ENCODE data around the gene SCGB1D4. TPM values are rescaled to one million over a fixed set of nuclear protein-coding genes. Genes with fewer than 3 reads are reported as not detected.

SCGB1D4 gene
- total RNA-seq, 1 donor from 2014 or later = not detected

- no peak for DNase-seq (ENCODE audit: low spot score)
- TF ChIP-seq, protein P1, sequence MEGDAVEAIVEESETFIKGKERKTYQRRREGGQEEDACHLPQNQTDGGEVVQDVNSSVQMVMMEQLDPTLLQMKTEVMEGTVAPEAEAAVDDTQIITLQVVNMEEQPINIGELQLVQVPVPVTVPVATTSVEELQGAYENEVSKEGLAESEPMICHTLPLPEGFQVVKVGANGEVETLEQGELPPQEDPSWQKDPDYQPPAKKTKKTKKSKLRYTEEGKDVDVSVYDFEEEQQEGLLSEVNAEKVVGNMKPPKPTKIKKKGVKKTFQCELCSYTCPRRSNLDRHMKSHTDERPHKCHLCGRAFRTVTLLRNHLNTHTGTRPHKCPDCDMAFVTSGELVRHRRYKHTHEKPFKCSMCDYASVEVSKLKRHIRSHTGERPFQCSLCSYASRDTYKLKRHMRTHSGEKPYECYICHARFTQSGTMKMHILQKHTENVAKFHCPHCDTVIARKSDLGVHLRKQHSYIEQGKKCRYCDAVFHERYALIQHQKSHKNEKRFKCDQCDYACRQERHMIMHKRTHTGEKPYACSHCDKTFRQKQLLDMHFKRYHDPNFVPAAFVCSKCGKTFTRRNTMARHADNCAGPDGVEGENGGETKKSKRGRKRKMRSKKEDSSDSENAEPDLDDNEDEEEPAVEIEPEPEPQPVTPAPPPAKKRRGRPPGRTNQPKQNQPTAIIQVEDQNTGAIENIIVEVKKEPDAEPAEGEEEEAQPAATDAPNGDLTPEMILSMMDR (IDR thresholded peaks at IDR 0.05) = no peak
- no peaks in the 10 kb centered on the region for H3K4me1 Mint-ChIP-seq (ENCODE audit: low read depth)
- H3K27me3 Mint-ChIP-seq (ENCODE audit: low read depth) = peaks cover 56% of the 10 kb centered on the region
- no peak overlapping the region for H3K4me3 Mint-ChIP-seq (ENCODE audit: unreplicated experiment)
- H3K27ac Mint-ChIP-seq (ENCODE audit: unreplicated experiment) = no peak overlapping the region
- no peaks in the 10 kb centered on the region for H3K36me3 Mint-ChIP-seq (ENCODE audit: low read depth)
- no peaks in the 10 kb centered on the region for H3K9me3 Mint-ChIP-seq (ENCODE audit: low read depth)
Measured at GRCh38 chr11:62260261-62260953, 38.5 kb downstream of the SCGB1D4 start.

DNA sequence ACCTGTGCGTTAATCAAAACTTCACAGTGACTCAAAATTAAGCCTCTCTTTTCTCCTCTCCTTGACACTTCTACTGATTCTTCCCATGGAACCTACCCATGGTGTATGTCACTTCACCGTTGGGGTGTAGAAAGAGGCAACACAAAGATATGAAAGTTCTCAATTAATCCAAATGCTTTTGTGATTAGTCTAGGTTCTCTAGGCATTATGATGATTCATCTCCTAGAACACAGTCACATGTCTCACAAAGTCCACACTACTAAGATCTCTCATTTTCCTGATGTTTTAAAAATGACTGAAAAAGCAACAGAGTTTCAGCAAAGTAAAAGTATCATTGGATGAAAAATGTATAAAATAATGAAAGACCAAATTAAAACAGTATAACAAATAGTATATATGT lies 42.6 kb downstream of the SCGB1D4 start:
- Mint-ChIP-seq H3K9me3 (ENCODE audit: low read depth) (peaks cover 22% of the 10 kb centered on the region), H3K4me1 (ENCODE audit: low read depth) (no peaks in the 10 kb centered on the region), H3K4me3 (ENCODE audit: unreplicated experiment) (no peak overlapping the region), H3K36me3 (ENCODE audit: low read depth) (peaks cover 6% of the 10 kb centered on the region), H3K27me3 (ENCODE audit: low read depth) (peaks cover 33% of the 10 kb centered on the region), H3K27ac (ENCODE audit: unreplicated experiment) (no peak overlapping the region)
- TF ChIP-seq, protein P1 (IDR thresholded peaks at IDR 0.05) = no peak
- no peak for DNase-seq (ENCODE audit: low spot score)

GRCh38 chr11:62253999-62254542 lies 44.8 kb downstream of the SCGB1D4 start:
- Mint-ChIP-seq H3K9me3 (ENCODE audit: low read depth) (peaks cover 41% of the 10 kb centered on the region), H3K4me1 (ENCODE audit: low read depth) (no peaks in the 10 kb centered on the region), H3K27me3 (ENCODE audit: low read depth) (peaks cover 29% of the 10 kb centered on the region), H3K4me3 (ENCODE audit: unreplicated experiment) (no peak overlapping the region), H3K27ac (ENCODE audit: unreplicated experiment) (no peak overlapping the region), H3K36me3 (ENCODE audit: low read depth) (peaks cover 6% of the 10 kb centered on the region)
- TF ChIP-seq, protein P1 (IDR thresholded peaks at IDR 0.05) = no peak
- DNase-seq (ENCODE audit: low spot score) = no peak

DNA sequence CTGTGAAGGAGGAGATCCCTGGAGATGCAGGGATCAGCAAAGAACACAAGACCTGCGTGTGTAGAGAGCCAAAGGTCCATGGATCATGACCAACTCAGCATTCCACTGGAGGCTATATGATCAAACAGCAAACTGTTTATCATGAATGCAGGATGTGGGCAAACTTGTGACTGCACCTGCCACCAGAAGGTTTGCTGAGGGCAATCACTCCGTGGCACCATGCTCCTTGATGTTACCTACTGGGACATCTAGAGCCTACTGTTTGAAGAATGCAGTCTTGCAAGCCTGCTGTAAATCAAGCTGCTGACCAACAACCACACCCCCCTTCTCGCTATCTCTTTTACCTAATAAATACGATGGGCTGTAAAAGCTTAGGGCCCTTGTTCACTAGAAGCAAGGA lies 47.2 kb downstream of the SCGB1D4 start:
- peaks cover 41% of the 10 kb centered on the region for H3K9me3 Mint-ChIP-seq (ENCODE audit: low read depth)
- no peaks in the 10 kb centered on the region for H3K4me1 Mint-ChIP-seq (ENCODE audit: low read depth)
- no peak overlapping the region for H3K4me3 Mint-ChIP-seq (ENCODE audit: unreplicated experiment)
- H3K27me3 Mint-ChIP-seq (ENCODE audit: low read depth) = peaks cover 16% of the 10 kb centered on the region
- no peak for DNase-seq (ENCODE audit: low spot score)
- no peak overlapping the region for H3K27ac Mint-ChIP-seq (ENCODE audit: unreplicated experiment)
- TF ChIP-seq, protein P1 (IDR thresholded peaks at IDR 0.05) = no peak
- peaks cover 6% of the 10 kb centered on the region for H3K36me3 Mint-ChIP-seq (ENCODE audit: low read depth)

Other genes with a start within 250 kb of the SCGB1D4 start
- 21.6 to 24.6 TPM (median 22.4 TPM) in 3 replicates for gene INCENP, start 175.1 kb downstream of the SCGB1D4 start, total RNA-seq
- not detected in 3 replicates for gene SCGB1D1, start 108.9 kb downstream of the SCGB1D4 start, total RNA-seq
- not detected in 3 replicates for gene SCGB2A1, start 90.4 kb downstream of the SCGB1D4 start, total RNA-seq
- not detected in 3 replicates for gene SCGB1D2, start 56.8 kb downstream of the SCGB1D4 start, total RNA-seq
- gene SCGB2A2, start 28.9 kb downstream of the SCGB1D4 start, total RNA-seq = not detected in 3 replicates
- 3.5 to 6.2 TPM (median 6.0 TPM) in 3 replicates for gene ASRGL1, start 38.4 kb upstream of the SCGB1D4 start, total RNA-seq
- gene SCGB1A1, start 120.0 kb upstream of the SCGB1D4 start, total RNA-seq = not detected in 3 replicates
- gene AHNAK, start 247.7 kb upstream of the SCGB1D4 start, total RNA-seq = 476 to 526 TPM (median 514 TPM) in 3 replicates

All from chondrocyte (in vitro differentiated cells).